HepG2 (cell line): ENCODE results near the gene PNMA8B.

Experiments
- EP300 ChIP-seq, 3 experiments: sonication (generic) in 1 of 3; formaldehyde crosslinking in 1 of 3; IDR thresholded peaks; 2 replicates each; pipeline versions ENCODE4 v1.5.1 to v1.6.1; 2011 to 2020; ENCODE audit warnings: low read depth in 2 of 3, low read length in 2 of 3, borderline replicate concordance in 1 of 3, improper control_type of control experiment in 1 of 3, mild to moderate bottlenecking in 1 of 3, missing genetic modification reagents in 1 of 3, moderate library complexity in 1 of 3
- MAFF ChIP-seq: IDR thresholded peaks from 2 replicates; pipeline ENCODE4 v1.6.1; 2011; ENCODE audit warnings: low read depth, low read length, improper control_type of control experiment
- NR3C1 ChIP-seq: sonication (generic); formaldehyde crosslinking; IDR thresholded peaks from 2 replicates; pipeline ENCODE4 v1.4.0; 2020; ENCODE audit warnings: missing genetic modification reagents
- SIN3A ChIP-seq: IDR thresholded peaks from 2 replicates; pipeline ENCODE4 v1.6.1; 2011; ENCODE audit warnings: low read depth, mild to moderate bottlenecking, control low read depth, low read length, borderline replicate concordance
- ZFP36 ChIP-seq: fragments of 150-350 bp; IDR thresholded peaks from 2 replicates; pipeline ENCODE4 v1.6.1; 2018; ENCODE audit warnings: borderline replicate concordance, low read length, low read depth; ENCODE audit not compliant: partially characterized antibody

DNA sequence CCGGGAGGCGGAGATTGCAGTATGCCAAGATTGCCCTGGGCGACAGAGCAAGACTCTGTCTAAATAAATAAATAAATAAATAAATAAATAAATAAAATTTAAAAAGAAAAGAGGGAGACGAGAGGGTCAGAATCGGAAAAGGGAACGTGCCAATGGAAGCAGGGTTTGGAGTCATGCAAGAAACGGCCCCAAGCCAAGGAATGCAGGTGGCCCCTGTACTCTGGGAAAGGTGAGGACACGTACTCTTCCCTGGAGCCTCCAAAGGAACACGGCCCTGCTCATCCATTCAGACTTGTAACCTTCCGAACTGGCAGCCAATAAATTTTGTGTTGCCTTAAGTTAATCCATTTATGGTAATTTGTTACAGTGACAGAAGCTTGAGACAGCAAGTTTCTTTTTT, 47.1 kb downstream of the PNMA8B start:
- TF ChIP-seq MAFF (no peak), NR3C1 (CRISPR knock-in tag) (no peak), SIN3A (no peak), ZFP36 (no peak), EP300 (IDR thresholded peaks at IDR 0.05; ENCODE audit: low read depth in 2 of 2, low read length in 2 of 2) (no peak), EP300 (CRISPR knock-in tag; IDR thresholded peaks at IDR 0.05; ENCODE audit: borderline replicate concordance) (no peak)
